Prostate gland (tissue), 1 donor: Measurements from ENCODE around the gene C2orf49.

Source experiments
- POLR2A ChIP-seq: fragments of 450-650 bp; IDR thresholded peaks from one replicate; pipeline ENCODE4 v1.6.1; 2016; ENCODE audit warnings: antibody characterized with exemption, mild to moderate bottlenecking
- POLR2AphosphoS5 ChIP-seq: sonication (generic); formaldehyde crosslinking; IDR thresholded peaks from one replicate; pipeline ENCODE4 v1.6.1; 2017; ENCODE audit warnings: antibody characterized with exemption

GRCh38 chr2:105329197-105329554 is 8.2 kb upstream of the C2orf49 start:
- TF ChIP-seq POLR2A: no peak
- TF ChIP-seq POLR2AphosphoS5: no peak
